Measurements from ENCODE around the gene BEST4. TPM values are rescaled to one million over a fixed set of nuclear protein-coding genes. Genes with fewer than 3 reads are reported as not detected.

Gene BEST4
- total and polyA plus RNA-seq, 2 of the 13 experiments (the other 11 are each of a cell fraction or from before 2014, with no cell fraction given): 0.77 to 1.4 TPM

DNA sequence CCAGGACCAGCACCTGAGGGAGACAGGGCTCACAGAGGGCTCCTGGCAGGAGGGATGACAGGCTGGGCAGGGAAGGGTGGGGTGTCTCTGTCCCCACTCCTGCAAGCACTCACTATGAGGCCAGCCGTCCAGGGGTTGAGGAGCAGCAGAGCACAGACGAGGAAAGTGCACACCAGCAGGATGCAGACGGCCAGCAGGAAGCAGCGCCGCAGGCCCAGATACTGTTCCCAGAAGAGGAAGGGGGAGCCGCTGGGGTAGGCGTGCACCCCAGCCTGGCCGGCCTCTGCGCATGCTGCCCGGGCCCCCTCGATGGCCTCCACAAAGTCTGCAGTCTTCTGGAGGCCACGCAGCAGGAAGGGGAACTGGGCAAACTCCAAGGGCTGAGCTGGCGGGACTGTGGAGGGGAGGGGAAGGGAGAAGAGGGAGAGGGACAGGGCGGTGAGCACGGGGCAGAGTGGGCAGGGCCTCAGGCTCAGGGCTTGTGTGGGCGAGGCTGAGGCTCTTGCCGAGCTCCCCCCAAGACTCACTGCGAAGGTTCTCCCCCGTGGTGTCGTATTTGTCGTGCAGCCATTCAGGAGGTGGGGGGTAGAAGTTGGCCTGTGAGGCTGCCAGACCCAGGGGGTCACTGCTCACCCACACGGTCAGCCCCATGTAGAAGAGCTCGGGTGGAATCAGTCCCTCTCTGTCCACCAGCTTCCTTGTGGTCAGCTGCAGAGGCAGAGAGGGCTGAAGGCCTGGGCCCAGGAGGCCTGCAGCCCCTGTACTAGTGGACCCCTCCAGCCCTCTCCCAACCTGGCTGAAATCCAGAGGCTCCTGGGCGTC is 38.6 kb upstream of the BEST4 start (continued):
- no peak for TF ChIP-seq ZNF629 (CRISPR knock-in tag; conservative IDR thresholded peaks at IDR 0.05)
- peak; percentile 28; the same call in 1 of the 2 replicates for TF ChIP-seq TFDP2 (CRISPR knock-in tag; IDR thresholded peaks at IDR 0.05)
- no peak for TF ChIP-seq CREB3 (CRISPR knock-in tag; IDR thresholded peaks at IDR 0.05)
- TF ChIP-seq, protein P1, sequence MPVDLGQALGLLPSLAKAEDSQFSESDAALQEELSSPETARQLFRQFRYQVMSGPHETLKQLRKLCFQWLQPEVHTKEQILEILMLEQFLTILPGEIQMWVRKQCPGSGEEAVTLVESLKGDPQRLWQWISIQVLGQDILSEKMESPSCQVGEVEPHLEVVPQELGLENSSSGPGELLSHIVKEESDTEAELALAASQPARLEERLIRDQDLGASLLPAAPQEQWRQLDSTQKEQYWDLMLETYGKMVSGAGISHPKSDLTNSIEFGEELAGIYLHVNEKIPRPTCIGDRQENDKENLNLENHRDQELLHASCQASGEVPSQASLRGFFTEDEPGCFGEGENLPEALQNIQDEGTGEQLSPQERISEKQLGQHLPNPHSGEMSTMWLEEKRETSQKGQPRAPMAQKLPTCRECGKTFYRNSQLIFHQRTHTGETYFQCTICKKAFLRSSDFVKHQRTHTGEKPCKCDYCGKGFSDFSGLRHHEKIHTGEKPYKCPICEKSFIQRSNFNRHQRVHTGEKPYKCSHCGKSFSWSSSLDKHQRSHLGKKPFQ (CRISPR knock-in tag; IDR thresholded peaks at IDR 0.05; ENCODE audit: insufficient replicate concordance): peak; percentile 36
- TF ChIP-seq ASH2L (IDR thresholded peaks at IDR 0.05; ENCODE audit: insufficient read length, low read depth, low read length): no peak
- 0 out of 2 replicates have a peak, but pooled peaks have one; percentile 34 for TF ChIP-seq ATF2 (CRISPR knock-in tag; IDR thresholded peaks at IDR 0.05)
- no peak for TF ChIP-seq ZNF724P (CRISPR knock-in tag; IDR thresholded peaks at IDR 0.05; ENCODE audit: borderline replicate concordance)
- no peak for TF ChIP-seq FOXJ3 (CRISPR knock-in tag; IDR thresholded peaks at IDR 0.05; ENCODE audit: borderline replicate concordance)
- TF ChIP-seq ZFY (CRISPR knock-in tag; IDR thresholded peaks at IDR 0.05): peak; percentile 84
- no peak for TF ChIP-seq STAT5B (CRISPR knock-in tag; IDR thresholded peaks at IDR 0.05)
- TF ChIP-seq, protein P2, sequence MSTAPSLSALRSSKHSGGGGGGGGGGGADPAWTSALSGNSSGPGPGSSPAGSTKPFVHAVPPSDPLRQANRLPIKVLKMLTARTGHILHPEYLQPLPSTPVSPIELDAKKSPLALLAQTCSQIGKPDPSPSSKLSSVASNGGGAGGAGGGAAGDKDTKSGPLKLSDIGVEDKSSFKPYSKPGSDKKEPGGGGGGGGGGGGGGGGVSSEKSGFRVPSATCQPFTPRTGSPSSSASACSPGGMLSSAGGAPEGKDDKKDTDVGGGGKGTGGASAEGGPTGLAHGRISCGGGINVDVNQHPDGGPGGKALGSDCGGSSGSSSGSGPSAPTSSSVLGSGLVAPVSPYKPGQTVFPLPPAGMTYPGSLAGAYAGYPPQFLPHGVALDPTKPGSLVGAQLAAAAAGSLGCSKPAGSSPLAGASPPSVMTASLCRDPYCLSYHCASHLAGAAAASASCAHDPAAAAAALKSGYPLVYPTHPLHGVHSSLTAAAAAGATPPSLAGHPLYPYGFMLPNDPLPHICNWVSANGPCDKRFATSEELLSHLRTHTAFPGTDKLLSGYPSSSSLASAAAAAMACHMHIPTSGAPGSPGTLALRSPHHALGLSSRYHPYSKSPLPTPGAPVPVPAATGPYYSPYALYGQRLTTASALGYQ (CRISPR knock-in tag; IDR thresholded peaks at IDR 0.05): no peak
- TF ChIP-seq ZFP90 (CRISPR knock-in tag; IDR thresholded peaks at IDR 0.05; ENCODE audit: borderline replicate concordance): peak; percentile 18; the same call in 1 of the 2 replicates
- TF ChIP-seq, protein P3, sequence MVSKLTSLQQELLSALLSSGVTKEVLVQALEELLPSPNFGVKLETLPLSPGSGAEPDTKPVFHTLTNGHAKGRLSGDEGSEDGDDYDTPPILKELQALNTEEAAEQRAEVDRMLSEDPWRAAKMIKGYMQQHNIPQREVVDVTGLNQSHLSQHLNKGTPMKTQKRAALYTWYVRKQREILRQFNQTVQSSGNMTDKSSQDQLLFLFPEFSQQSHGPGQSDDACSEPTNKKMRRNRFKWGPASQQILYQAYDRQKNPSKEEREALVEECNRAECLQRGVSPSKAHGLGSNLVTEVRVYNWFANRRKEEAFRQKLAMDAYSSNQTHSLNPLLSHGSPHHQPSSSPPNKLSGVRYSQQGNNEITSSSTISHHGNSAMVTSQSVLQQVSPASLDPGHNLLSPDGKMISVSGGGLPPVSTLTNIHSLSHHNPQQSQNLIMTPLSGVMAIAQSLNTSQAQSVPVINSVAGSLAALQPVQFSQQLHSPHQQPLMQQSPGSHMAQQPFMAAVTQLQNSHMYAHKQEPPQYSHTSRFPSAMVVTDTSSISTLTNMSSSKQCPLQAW (CRISPR knock-in tag; IDR thresholded peaks at IDR 0.05): no peak
- peak; percentile 69 for TF ChIP-seq PATZ1 (CRISPR knock-in tag; IDR thresholded peaks at IDR 0.05)

Measured in HepG2 (cell line).